Measurements from ENCODE around the gene EN1.

EN1 gene

GRCh38 chr2:118794546-118794945, 52.9 kb downstream of the EN1 start:
- in situ Hi-C loops (cut with MboI; ENCODE audit: low sequenced_read_pairs) = no loop called here

Data from HL-60/S4 treated with phorbol 12-myristate 13-acetate at 8.2 ng/mL for 4 days and 3 days (cell line).